ENCODE data around the gene OR1I1. TPM values are rescaled to one million over a fixed set of nuclear protein-coding genes. Genes with fewer than 3 reads are reported as not detected.
A peak's percentile ranks its signal among the peaks of the same experiment; 100 is the strongest.

Gene OR1I1
- total and polyA plus RNA-seq, 2 donors from 2014 or later: not detected

GRCh38 chr19:15129856-15130585 is 48.0 kb downstream of the OR1I1 start:
- no peak for FAIRE-seq
- intact Hi-C loops (cut with DNase I): no loop called here
- Histone ChIP-seq H3K36me3 (ENCODE audit: control insufficient read depth in 2 of 3, insufficient read depth in 3 of 3, low read length in 3 of 3) (no peaks in the 10 kb centered on the region), H3K9me3 (ENCODE audit: control insufficient read depth in 2 of 3, insufficient read depth in 1 of 3, low read length in 3 of 3) (no peaks in the 10 kb centered on the region), H3K4me1 (ENCODE audit: control insufficient read depth in 2 of 3, insufficient read depth in 2 of 3, low read depth in 1 of 3, low read length in 3 of 3) (no peaks in the 10 kb centered on the region), H3K27me3 (ENCODE audit: control insufficient read depth, insufficient read depth, low read length) (no peaks in the 10 kb centered on the region), H3K4me3 (ENCODE audit: low read length in 3 of 3) (no peak overlapping the region), H3K27ac (ENCODE audit: low read depth in 2 of 2, low read length in 2 of 2) (no peak overlapping the region), H3K9ac (ENCODE audit: low read length in 3 of 3) (no peak overlapping the region)
- DNase-seq: peak in 1 of 5 donors; percentile 40
- no peak for TF ChIP-seq CTCF (IDR thresholded peaks at IDR 0.05; ENCODE audit: borderline replicate concordance, extremely low read depth, insufficient read depth)

GRCh38 chr19:15136234-15136954 is 54.4 kb downstream of the OR1I1 start:
- no peaks in the 10 kb centered on the region for H3K4me1 ChIP-seq (ENCODE audit: control insufficient read depth in 2 of 3, insufficient read depth in 2 of 3, low read depth in 1 of 3, low read length in 3 of 3)
- H3K9ac ChIP-seq (ENCODE audit: low read length in 3 of 3): no peak overlapping the region
- TF ChIP-seq CTCF (IDR thresholded peaks at IDR 0.05; ENCODE audit: borderline replicate concordance, extremely low read depth, insufficient read depth): no peak
- peaks cover 0 to 9% (median 0%) of the 10 kb centered on the region in 3 donors for H3K9me3 ChIP-seq (ENCODE audit: control insufficient read depth in 2 of 3, insufficient read depth in 1 of 3, low read length in 3 of 3)
- no peak for DNase-seq
- no peak for FAIRE-seq
- H3K27me3 ChIP-seq (ENCODE audit: control insufficient read depth, insufficient read depth, low read length): no peaks in the 10 kb centered on the region
- no peaks in the 10 kb centered on the region for H3K36me3 ChIP-seq (ENCODE audit: control insufficient read depth in 2 of 3, insufficient read depth in 3 of 3, low read length in 3 of 3)
- H3K4me3 ChIP-seq (ENCODE audit: low read length in 3 of 3): no peak overlapping the region
- no peak overlapping the region for H3K27ac ChIP-seq (ENCODE audit: low read depth in 2 of 2, low read length in 2 of 2)
- intact Hi-C loops (cut with DNase I): no loop called here

GRCh38 chr19:15137777-15138176 is 55.8 kb downstream of the OR1I1 start:
- Histone ChIP-seq H3K4me1 (ENCODE audit: control insufficient read depth in 2 of 3, insufficient read depth in 2 of 3, low read depth in 1 of 3, low read length in 3 of 3) (no peaks in the 10 kb centered on the region), H3K4me3 (ENCODE audit: low read length in 3 of 3) (no peak overlapping the region), H3K9me3 (ENCODE audit: control insufficient read depth in 2 of 3, insufficient read depth in 1 of 3, low read length in 3 of 3) (peaks cover 0 to 9% (median 0%) of the 10 kb centered on the region in 3 donors), H3K27ac (ENCODE audit: low read depth in 2 of 2, low read length in 2 of 2) (no peak overlapping the region), H3K27me3 (ENCODE audit: control insufficient read depth, insufficient read depth, low read length) (no peaks in the 10 kb centered on the region), H3K36me3 (ENCODE audit: control insufficient read depth in 2 of 3, insufficient read depth in 3 of 3, low read length in 3 of 3) (no peaks in the 10 kb centered on the region), H3K9ac (ENCODE audit: low read length in 3 of 3) (no peak overlapping the region)
- FAIRE-seq: no peak
- TF ChIP-seq CTCF (IDR thresholded peaks at IDR 0.05; ENCODE audit: borderline replicate concordance, extremely low read depth, insufficient read depth): no peak
- no peak for DNase-seq
- intact Hi-C loops (cut with DNase I): no loop called here
